PC-9 (cell line): ENCODE data around the gene INSR. TPM values are rescaled to one million over a fixed set of nuclear protein-coding genes. Genes with fewer than 3 reads are reported as not detected.

Source experiments
- BruUV-seq: library from RNA; stranded (reverse); fragments of 400-500 nt; replicated peaks from 2 replicates; lab custom pipeline; 2021; lab: Mats Ljungman, UMichigan
- CTCF ChIA-PET: fragments of 300-600 bp; sonication (Branson Sonifier 250); formaldehyde crosslinking; loops from one replicate; lab custom pipeline; 2022; ENCODE audit warnings: antibody characterized with exemption; lab: Charles Lee
- POLR2A ChIA-PET: fragments of 300-600 bp; sonication (Branson Sonifier 250); formaldehyde crosslinking; loops from one replicate; lab custom pipeline; 2022; ENCODE audit warnings: antibody characterized with exemption; ENCODE audit not compliant: unreplicated experiment; lab: Charles Lee
- DNase-seq, 2 experiments: peaks; one replicate each; pipeline versions ENCODE4 v3.0.0 to v3.0.0-alpha.2; 2015 to 2022; ENCODE audit warnings: mixed read lengths in 1 of 2
- H2AFZ ChIP-seq: fragments of 200-600 bp; sonication (generic); 2 replicates; pipeline ENCODE4 v1.8.1; 2017; ENCODE audit warnings: antibody characterized with exemption
- H3F3A ChIP-seq: fragments of 200-600 bp; sonication (generic); 2 replicates; pipeline ENCODE4 v1.8.1; 2017; ENCODE audit warnings: antibody characterized with exemption, mild to moderate bottlenecking, low read depth; ENCODE audit not compliant: insufficient read depth
- H3K27ac ChIP-seq: fragments of 200-600 bp; sonication (generic); 2 replicates; pipeline ENCODE4 v1.6.1; 2016; ENCODE audit warnings: mixed run types
- H3K27me3 ChIP-seq: fragments of 200-600 bp; sonication (generic); 2 replicates; pipeline ENCODE4 v1.6.1; 2016; ENCODE audit warnings: low read depth, mixed run types; ENCODE audit not compliant: insufficient read depth
- H3K36me3 ChIP-seq: fragments of 200-600 bp; sonication (generic); 2 replicates; pipeline ENCODE4 v1.6.1; 2016; ENCODE audit warnings: low read depth, mixed run types
- H3K4me1 ChIP-seq: fragments of 200-600 bp; sonication (generic); replicated peaks from 2 replicates; pipeline ENCODE4 v1.6.1; 2016; ENCODE audit warnings: mixed run types; ENCODE audit not compliant: insufficient read depth
- H3K4me2 ChIP-seq: fragments of 200-600 bp; sonication (generic); 2 replicates; pipeline ENCODE4 v1.6.1; 2017; ENCODE audit warnings: mixed run types
- H3K4me3 ChIP-seq: fragments of 200-600 bp; sonication (generic); 2 replicates; pipeline ENCODE4 v1.6.1; 2016; ENCODE audit warnings: mixed run types
- H3K79me2 ChIP-seq: fragments of 200-600 bp; sonication (generic); 2 replicates; pipeline ENCODE4 v1.6.1; 2017; ENCODE audit warnings: low read depth, mixed run types
- H3K9me2 ChIP-seq: fragments of 200-600 bp; sonication (generic); 2 replicates; pipeline ENCODE4 v1.8.1; 2017; ENCODE audit warnings: mild to moderate bottlenecking; ENCODE audit not compliant: insufficient read depth
- H3K9me3 ChIP-seq: fragments of 200-600 bp; sonication (generic); 2 replicates; pipeline ENCODE4 v1.8.1; 2016; ENCODE audit warnings: low read depth; ENCODE audit not compliant: insufficient read depth
- H4K20me1 ChIP-seq: fragments of 200-600 bp; sonication (generic); 2 replicates; pipeline ENCODE4 v1.8.1; 2017; ENCODE audit not compliant: insufficient read depth
- EZH2 ChIP-seq: fragments of 200-600 bp; sonication (generic); IDR thresholded peaks from 2 replicates; pipeline ENCODE4 v1.8.0; 2017; ENCODE audit warnings: antibody characterized with exemption, low read depth
- intact Hi-C: fragments of 100-400 bp; cut with micrococcal nuclease; formaldehyde crosslinking; loops from one replicate; pipeline ENCODE4 v1.10.0; 2022; ENCODE audit not compliant: unreplicated experiment
- total RNA-seq: library from RNA; stranded (reverse); gene quantifications from 2 replicates; pipeline ENCODE4 v1.2.3, GENCODE V29; 2021
- TF ChIP-seq, protein P1 (sequence below): fragments of 200-600 bp; sonication (generic); conservative IDR thresholded peaks from 2 replicates; pipeline ENCODE4 v1.6.1; 2017; ENCODE audit warnings: mixed run types, antibody characterized with exemption, mild to moderate bottlenecking, moderate library complexity

INSR gene
- total RNA-seq, 1 experiment from 2014 or later, result 9.3 TPM

DNA sequence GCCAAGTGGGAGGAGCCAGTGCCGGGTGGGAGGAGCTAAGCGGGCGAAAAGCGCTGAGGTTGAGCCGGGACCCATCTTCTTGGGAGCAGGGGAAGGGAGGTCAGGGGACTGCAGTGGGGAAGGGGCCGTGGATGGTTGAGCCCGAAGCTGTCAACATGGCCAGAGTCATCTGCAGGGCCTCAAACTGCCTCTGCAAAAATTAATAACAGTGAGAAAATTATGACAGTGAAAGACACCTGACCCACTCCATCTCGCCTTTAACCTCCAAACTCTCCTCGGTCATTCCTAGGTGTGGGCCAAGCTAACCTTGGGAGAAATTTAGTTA, 194.7 kb downstream of the INSR start:
- ChIA-PET POLR2A (interaction anchor here (0.5 to 0.7 kb wide), 6 partner anchors 28 to 469 kb away, joined by 3 to 11 read pairs (median 4); no protein-coding TSS in a partner anchor), CTCF (interaction anchor here (0.7 to 0.8 kb wide), 2 partner anchors 97 to 598 kb away, joined by 3 to 4 read pairs; no protein-coding TSS in a partner anchor)
- H3K27ac ChIP-seq, result no peak overlapping the region
- H3K36me3 ChIP-seq, result no peaks in the 10 kb centered on the region
- no peaks in the 10 kb centered on the region for H3K9me2 ChIP-seq
- no peaks in the 10 kb centered on the region for H3K79me2 ChIP-seq
- peak overlapping the region; percentile 79 for H3K4me3 ChIP-seq
- H2AFZ ChIP-seq, result peak overlapping the region; percentile 91
- no peaks in the 10 kb centered on the region for H4K20me1 ChIP-seq
- H3K27me3 ChIP-seq, result no peaks in the 10 kb centered on the region
- TF ChIP-seq EZH2, result no peak
- TF ChIP-seq, protein P1, sequence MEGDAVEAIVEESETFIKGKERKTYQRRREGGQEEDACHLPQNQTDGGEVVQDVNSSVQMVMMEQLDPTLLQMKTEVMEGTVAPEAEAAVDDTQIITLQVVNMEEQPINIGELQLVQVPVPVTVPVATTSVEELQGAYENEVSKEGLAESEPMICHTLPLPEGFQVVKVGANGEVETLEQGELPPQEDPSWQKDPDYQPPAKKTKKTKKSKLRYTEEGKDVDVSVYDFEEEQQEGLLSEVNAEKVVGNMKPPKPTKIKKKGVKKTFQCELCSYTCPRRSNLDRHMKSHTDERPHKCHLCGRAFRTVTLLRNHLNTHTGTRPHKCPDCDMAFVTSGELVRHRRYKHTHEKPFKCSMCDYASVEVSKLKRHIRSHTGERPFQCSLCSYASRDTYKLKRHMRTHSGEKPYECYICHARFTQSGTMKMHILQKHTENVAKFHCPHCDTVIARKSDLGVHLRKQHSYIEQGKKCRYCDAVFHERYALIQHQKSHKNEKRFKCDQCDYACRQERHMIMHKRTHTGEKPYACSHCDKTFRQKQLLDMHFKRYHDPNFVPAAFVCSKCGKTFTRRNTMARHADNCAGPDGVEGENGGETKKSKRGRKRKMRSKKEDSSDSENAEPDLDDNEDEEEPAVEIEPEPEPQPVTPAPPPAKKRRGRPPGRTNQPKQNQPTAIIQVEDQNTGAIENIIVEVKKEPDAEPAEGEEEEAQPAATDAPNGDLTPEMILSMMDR, result no peak
- no TSS peak for BruUV-seq
- peak overlapping the region; percentile 77 for H3K4me2 ChIP-seq
- no peaks in the 10 kb centered on the region for H3K9me3 ChIP-seq
- H3F3A ChIP-seq, result 0 out of 2 replicates have a peak, but pooled peaks cover 4% of the 10 kb centered on the region
- intact Hi-C loops, result no loop called here
- 0 out of 2 replicates have a peak, but pooled peaks cover 4% of the 10 kb centered on the region for H3K4me1 ChIP-seq
- DNase-seq, result no peak

DNA sequence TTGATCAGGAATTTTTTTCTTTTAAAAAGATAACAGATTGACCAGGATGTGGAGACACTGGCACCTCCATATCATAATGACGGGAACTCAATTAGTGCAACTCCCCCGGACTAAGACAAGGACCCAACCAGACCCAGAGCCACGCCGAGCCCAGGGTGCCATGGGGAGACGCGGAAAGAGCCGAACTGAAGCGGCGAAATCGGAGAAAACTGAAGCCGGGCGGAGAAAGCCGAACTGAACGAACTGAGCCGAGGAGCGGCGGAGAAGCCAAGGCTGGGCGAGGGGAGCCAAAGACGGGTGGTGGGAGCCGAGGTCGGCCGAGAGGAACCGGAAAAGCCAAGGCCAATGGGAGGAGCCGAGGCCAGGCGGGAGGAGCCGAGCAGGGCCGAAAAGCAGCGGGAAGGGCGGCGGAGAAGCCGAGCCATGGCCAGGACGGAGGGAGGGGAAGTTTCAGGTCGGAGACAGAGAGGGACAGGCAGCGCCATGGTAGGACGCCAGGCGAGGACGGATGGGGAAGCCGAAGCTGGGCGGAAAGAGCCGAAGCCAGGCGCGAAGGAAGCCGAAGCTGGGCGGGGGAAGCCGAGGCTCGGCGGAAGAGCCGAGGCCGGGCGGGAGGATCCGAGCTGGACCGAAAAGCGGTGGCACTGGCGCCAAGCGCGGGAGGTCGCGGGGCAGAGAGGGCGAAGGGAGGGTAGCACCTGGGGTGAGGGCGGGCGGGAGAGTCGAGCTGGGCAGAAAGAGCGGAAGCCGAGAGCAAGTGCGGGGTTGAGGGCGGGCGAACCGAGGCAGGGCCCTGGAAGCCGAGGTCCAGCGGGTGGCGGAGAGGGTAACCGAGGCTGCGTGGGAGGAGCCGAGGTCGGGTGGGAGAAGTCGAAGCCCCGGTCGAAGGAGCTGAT, 195.3 kb downstream of the INSR start:
- TF ChIP-seq, protein P1, result no peak
- TF ChIP-seq EZH2, result no peak
- Histone ChIP-seq H2AFZ (peak overlapping the region; percentile 91), H3K27ac (peak overlapping the region; percentile 73), H3K9me3 (no peaks in the 10 kb centered on the region), H3K79me2 (no peaks in the 10 kb centered on the region), H4K20me1 (no peaks in the 10 kb centered on the region), H3K4me1 (0 out of 2 replicates have a peak, but pooled peaks cover 4% of the 10 kb centered on the region), H3F3A (0 out of 2 replicates have a peak, but pooled peaks cover 4% of the 10 kb centered on the region), H3K4me3 (peak overlapping the region; percentile 79), H3K4me2 (peak overlapping the region; percentile 77), H3K9me2 (no peaks in the 10 kb centered on the region), H3K27me3 (no peaks in the 10 kb centered on the region), H3K36me3 (no peaks in the 10 kb centered on the region)
- ChIA-PET CTCF (interaction anchor here (0.8 kb wide), 1 partner anchor 98 kb away, joined by 4 read pairs; no protein-coding TSS in a partner anchor), POLR2A (interaction anchor here (0.5 to 0.7 kb wide), 8 partner anchors 28 to 822 kb away, joined by 3 to 14 read pairs (median 4); no protein-coding TSS in a partner anchor)
- intact Hi-C loops, result no loop called here
- no TSS peak for BruUV-seq
- DNase-seq, result peak; percentile 65 to 81

- CTCF ChIA-PET, result no interaction called here
- intact Hi-C loops, result no loop called here
- BruUV-seq, result TSS peak; percentile 71
- POLR2A ChIA-PET, result no interaction called here
- Histone ChIP-seq H3K9me2 (no peaks in the 10 kb centered on the region), H3F3A (0 out of 2 replicates have a peak, but pooled peaks cover 4% of the 10 kb centered on the region), H2AFZ (no peak overlapping the region; the same call in 1 of the 2 replicates), H3K4me2 (peak overlapping the region; percentile 77), H3K36me3 (no peaks in the 10 kb centered on the region), H4K20me1 (no peaks in the 10 kb centered on the region), H3K27me3 (no peaks in the 10 kb centered on the region), H3K4me3 (peak overlapping the region; percentile 79; the same call in 1 of the 2 replicates), H3K4me1 (0 out of 2 replicates have a peak, but pooled peaks cover 4% of the 10 kb centered on the region), H3K9me3 (no peaks in the 10 kb centered on the region), H3K27ac (no peak overlapping the region; the same call in 1 of the 2 replicates), H3K79me2 (no peaks in the 10 kb centered on the region)
- no peak for TF ChIP-seq EZH2
- TF ChIP-seq, protein P1, result no peak
- DNase-seq, result no peak
Observed at GRCh38 chr19:7098096-7098495, 196.1 kb downstream of the INSR start.
